HCT116 (cell line): ENCODE results near the gene P2RY12. TPM values are rescaled to one million over a fixed set of nuclear protein-coding genes. Genes with fewer than 3 reads are reported as not detected.
A peak's percentile ranks its signal among the peaks of the same experiment; 100 is the strongest.

ENCODE experiments used
- ATAC-seq: fragments of 200-7000 bp; cut with Tn5 transposase; 2 replicates; pipeline ENCODE4 v1.9.1; 2020; ENCODE audit warnings: mild to moderate bottlenecking, moderate library complexity
- BruUV-seq: library from RNA; stranded (reverse); fragments of 400-500 nt; replicated peaks from 2 replicates; lab custom pipeline; 2021; lab: Mats Ljungman, UMichigan
- CTCF ChIA-PET: fragments of 300-600 bp; sonication (Branson Sonifier 250); formaldehyde crosslinking; loops from one replicate; lab custom pipeline; 2021; ENCODE audit warnings: antibody characterized with exemption; lab: Charles Lee
- POLR2A ChIA-PET: fragments of 300-600, 350-600 bp; sonication (Branson Sonifier 250); formaldehyde crosslinking; loops from one replicate; lab custom pipeline; 2021; ENCODE audit warnings: antibody characterized with exemption; lab: Charles Lee
- RAD21 ChIA-PET, 2 experiments: fragments of 300-600 bp; sonication (Branson Sonifier 250); formaldehyde crosslinking; loops; one replicate each; lab custom pipeline; 2023; ENCODE audit warnings: low total read pairs in 2 of 2; ENCODE audit not compliant: uncharacterized antibody in 2 of 2, unreplicated experiment in 2 of 2, low non-redundant PET in 1 of 2; lab: Charles Lee
- DNase-seq: peaks from one replicate; pipeline ENCODE4 v3.0.0-alpha.2; 2010; ENCODE audit warnings: low read depth, low spot score
- H2AFZ ChIP-seq: fragments of 200-600 bp; shearing (Covaris generic), sonication (generic); 2 replicates; pipeline ENCODE4 v1.6.1; 2017; ENCODE audit warnings: low read depth, mixed run types, mixed read lengths, antibody characterized with exemption, low read length; ENCODE audit not compliant: poor library complexity, severe bottlenecking
- H3K27ac ChIP-seq: 2 replicates; pipeline ENCODE4 v1.5.1; 2012; ENCODE audit warnings: low read depth, low read length
- H3K27me3 ChIP-seq: fragments of 200-600 bp; sonication (generic); 2 replicates; pipeline ENCODE4 v1.6.1; 2016; ENCODE audit warnings: mixed run types, low read length, mixed read lengths; ENCODE audit not compliant: insufficient read depth
- H3K36me3 ChIP-seq, 2 experiments: fragments of 200-500 bp in 1 of 2; fragments of 200-600 bp in 1 of 2; sonication (Bioruptor generic) in 1 of 2; sonication (generic) in 1 of 2; 2 replicates each; pipeline versions ENCODE4 v1.5.1 to v1.6.1; 2014 to 2016; ENCODE audit warnings: low read length in 2 of 2, inconsistent platforms in 1 of 2, mixed read lengths in 1 of 2, mixed run types in 1 of 2; ENCODE audit not compliant: insufficient read depth in 2 of 2, control insufficient read depth in 1 of 2
- H3K4me1 ChIP-seq, 2 experiments: fragments of 200-600 bp in 1 of 2; sonication (generic) in 1 of 2; 2 replicates each; pipeline versions ENCODE4 v1.5.1 to v1.6.1; 2012 to 2017; ENCODE audit warnings: low read length in 2 of 2, inconsistent platforms in 1 of 2, mild to moderate bottlenecking in 1 of 2, mixed read lengths in 1 of 2, mixed run types in 1 of 2, moderate library complexity in 1 of 2; ENCODE audit not compliant: insufficient read depth in 2 of 2, control insufficient read depth in 1 of 2
- H3K4me2 ChIP-seq: fragments of 200-600 bp; sonication (generic); 2 replicates; pipeline ENCODE4 v1.6.1; 2017; ENCODE audit warnings: mixed run types, low read length, mixed read lengths
- H3K4me3 ChIP-seq, 2 experiments: fragments of 200-600 bp in 1 of 2; sonication (generic) in 1 of 2; replicated peaks in 1 of 2; 2 replicates each; pipeline ENCODE4 v1.5.1; 2011 to 2016; ENCODE audit warnings: low read length in 2 of 2, control low read depth in 1 of 2, low read depth in 1 of 2, mild to moderate bottlenecking in 1 of 2, mixed read lengths in 1 of 2, mixed run types in 1 of 2
- H3K79me2 ChIP-seq: fragments of 200-600 bp; sonication (generic); 2 replicates; pipeline ENCODE4 v1.6.1; 2017; ENCODE audit warnings: mild to moderate bottlenecking, mixed run types, low read length, moderate library complexity, mixed read lengths; ENCODE audit not compliant: insufficient read depth
- H3K9ac ChIP-seq: fragments of 200-600 bp; sonication (generic); 2 replicates; pipeline ENCODE4 v1.6.1; 2016; ENCODE audit warnings: low read length, mixed read lengths
- H3K9me2 ChIP-seq: fragments of 200-600 bp; sonication (generic), shearing (Covaris generic); 2 replicates; pipeline ENCODE4 v1.6.1; 2017; ENCODE audit warnings: mixed run types, mild to moderate bottlenecking, moderate library complexity; ENCODE audit not compliant: insufficient read depth
- H3K9me3 ChIP-seq, 2 experiments: fragments of 200-500 bp in 1 of 2; fragments of 200-600 bp in 1 of 2; sonication (Bioruptor generic) in 1 of 2; sonication (generic) in 1 of 2; 2 replicates each; pipeline ENCODE4 v1.6.1; 2014 to 2017; ENCODE audit warnings: low read length in 2 of 2, mixed read lengths in 2 of 2, inconsistent platforms in 1 of 2, low read depth in 1 of 2, mild to moderate bottlenecking in 1 of 2, mixed run types in 1 of 2, moderate library complexity in 1 of 2; ENCODE audit not compliant: control insufficient read depth in 1 of 2, insufficient read depth in 1 of 2
- H4K20me1 ChIP-seq: fragments of 200-600 bp; sonication (generic), shearing (Covaris generic); 2 replicates; pipeline ENCODE4 v1.6.1; 2017; ENCODE audit warnings: mixed run types, mild to moderate bottlenecking, moderate library complexity; ENCODE audit not compliant: insufficient read depth
- CEBPB ChIP-seq: IDR thresholded peaks from 2 replicates; pipeline ENCODE4 v1.6.1; 2012; ENCODE audit warnings: low read depth
- RAD21 ChIP-seq: IDR thresholded peaks from 2 replicates; pipeline ENCODE4 v1.6.1; 2012; ENCODE audit warnings: low read depth, mild to moderate bottlenecking
- intact Hi-C: fragments of 100-400 bp; cut with micrococcal nuclease; formaldehyde crosslinking; loops from 2 replicates; pipeline ENCODE4 v1.10.0; 2022
- total RNA-seq: library from RNA; stranded (reverse); gene quantifications from one replicate; pipeline ENCODE4 v1.2.1, GENCODE V29; 2021; ENCODE audit not compliant: unreplicated experiment
- TF ChIP-seq, protein P1 (sequence below): IDR thresholded peaks from 2 replicates; pipeline ENCODE4 v1.6.1; 2012
- TF ChIP-seq, protein P2 (sequence below), 3 experiments: fragments of 200-600 bp in 1 of 3; sonication (generic) in 1 of 3; IDR thresholded peaks in 2 of 3; conservative IDR thresholded peaks in 1 of 3; 2 replicates each; pipeline ENCODE4 v1.5.1; 2012 to 2017; ENCODE audit warnings: low read depth in 2 of 3, low read length in 2 of 3, antibody characterized with exemption in 1 of 3, borderline replicate concordance in 1 of 3, control low read depth in 1 of 3, mild to moderate bottlenecking in 1 of 3, mixed read lengths in 1 of 3, mixed run types in 1 of 3, moderate library complexity in 1 of 3; ENCODE audit not compliant: insufficient read depth in 1 of 3

Gene P2RY12
- total RNA-seq, 1 experiment from 2014 or later, result not detected

DNA sequence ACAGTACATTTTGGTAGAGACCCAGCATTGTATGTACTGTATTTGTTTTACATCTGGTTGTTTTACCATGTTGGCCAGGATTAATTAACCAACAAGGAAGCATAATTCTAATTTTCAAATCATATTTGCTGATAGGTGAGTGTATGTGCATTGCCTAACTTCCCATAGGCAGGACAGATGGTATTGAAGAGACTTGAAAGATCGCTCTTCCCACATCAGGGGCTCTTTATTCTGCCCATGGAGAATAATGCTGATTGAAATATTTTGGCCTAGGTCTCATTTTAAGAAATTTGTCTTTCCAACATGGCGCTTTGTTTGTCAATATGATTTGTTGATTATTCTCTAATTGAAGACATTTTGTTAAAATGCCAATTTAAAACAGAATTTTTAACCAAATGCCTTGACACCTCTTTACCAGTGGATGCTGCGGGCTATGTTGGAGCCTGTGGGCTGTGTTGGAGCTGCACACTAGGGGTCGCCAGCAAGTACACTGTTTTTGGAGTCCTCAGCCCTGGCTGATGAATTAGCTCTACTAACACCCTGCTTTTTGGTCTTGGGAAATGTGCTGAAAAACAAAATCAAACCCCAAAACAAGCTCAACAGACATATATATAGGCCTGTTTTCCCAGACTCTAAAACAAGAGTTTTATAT lies 5.3 kb downstream of the P2RY12 start:
- intact Hi-C loops, result loop anchor here (5.0 kb wide), 1 partner anchor 458 kb away; no protein-coding TSS in a partner anchor
- H4K20me1 ChIP-seq, result no peaks in the 10 kb centered on the region
- no peaks in the 10 kb centered on the region for H3K4me1 ChIP-seq
- ChIA-PET CTCF (interaction anchor here (1.0 to 1.5 kb wide), 8 partner anchors 9 to 460 kb away, joined by 3 to 7 read pairs (median 3); no protein-coding TSS in a partner anchor), POLR2A (no interaction called here), RAD21 (no interaction called here)
- H3K27ac ChIP-seq, result no peak overlapping the region
- H3K9me2 ChIP-seq, result no peaks in the 10 kb centered on the region
- no peak overlapping the region for H2AFZ ChIP-seq
- no peak overlapping the region for H3K4me2 ChIP-seq
- H3K9ac ChIP-seq, result no peak overlapping the region
- H3K27me3 ChIP-seq, result no peaks in the 10 kb centered on the region
- TF ChIP-seq, protein P1, sequence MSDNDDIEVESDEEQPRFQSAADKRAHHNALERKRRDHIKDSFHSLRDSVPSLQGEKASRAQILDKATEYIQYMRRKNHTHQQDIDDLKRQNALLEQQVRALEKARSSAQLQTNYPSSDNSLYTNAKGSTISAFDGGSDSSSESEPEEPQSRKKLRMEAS, result no peak
- TF ChIP-seq RAD21, result peak; percentile 33; the same call in 1 of the 2 replicates
- TF ChIP-seq, protein P2, sequence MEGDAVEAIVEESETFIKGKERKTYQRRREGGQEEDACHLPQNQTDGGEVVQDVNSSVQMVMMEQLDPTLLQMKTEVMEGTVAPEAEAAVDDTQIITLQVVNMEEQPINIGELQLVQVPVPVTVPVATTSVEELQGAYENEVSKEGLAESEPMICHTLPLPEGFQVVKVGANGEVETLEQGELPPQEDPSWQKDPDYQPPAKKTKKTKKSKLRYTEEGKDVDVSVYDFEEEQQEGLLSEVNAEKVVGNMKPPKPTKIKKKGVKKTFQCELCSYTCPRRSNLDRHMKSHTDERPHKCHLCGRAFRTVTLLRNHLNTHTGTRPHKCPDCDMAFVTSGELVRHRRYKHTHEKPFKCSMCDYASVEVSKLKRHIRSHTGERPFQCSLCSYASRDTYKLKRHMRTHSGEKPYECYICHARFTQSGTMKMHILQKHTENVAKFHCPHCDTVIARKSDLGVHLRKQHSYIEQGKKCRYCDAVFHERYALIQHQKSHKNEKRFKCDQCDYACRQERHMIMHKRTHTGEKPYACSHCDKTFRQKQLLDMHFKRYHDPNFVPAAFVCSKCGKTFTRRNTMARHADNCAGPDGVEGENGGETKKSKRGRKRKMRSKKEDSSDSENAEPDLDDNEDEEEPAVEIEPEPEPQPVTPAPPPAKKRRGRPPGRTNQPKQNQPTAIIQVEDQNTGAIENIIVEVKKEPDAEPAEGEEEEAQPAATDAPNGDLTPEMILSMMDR (IDR thresholded peaks at IDR 0.05 in 2 of 3, conservative IDR thresholded peaks at IDR 0.05 in 1 of 3; ENCODE audit: borderline replicate concordance in 1 of 3, insufficient read depth in 1 of 3, low read depth in 2 of 3, low read length in 2 of 3), result peak; percentile 22 to 83 (median 78); a peak in 4 of 6 replicates
- no peaks in the 10 kb centered on the region for H3K79me2 ChIP-seq
- H3K36me3 ChIP-seq, result no peaks in the 10 kb centered on the region
- H3K9me3 ChIP-seq, result no peaks in the 10 kb centered on the region
- DNase-seq (peak; percentile 10), ATAC-seq (peak; percentile 98)
- H3K4me3 ChIP-seq, result no peak overlapping the region
- BruUV-seq, result no TSS peak

DNA sequence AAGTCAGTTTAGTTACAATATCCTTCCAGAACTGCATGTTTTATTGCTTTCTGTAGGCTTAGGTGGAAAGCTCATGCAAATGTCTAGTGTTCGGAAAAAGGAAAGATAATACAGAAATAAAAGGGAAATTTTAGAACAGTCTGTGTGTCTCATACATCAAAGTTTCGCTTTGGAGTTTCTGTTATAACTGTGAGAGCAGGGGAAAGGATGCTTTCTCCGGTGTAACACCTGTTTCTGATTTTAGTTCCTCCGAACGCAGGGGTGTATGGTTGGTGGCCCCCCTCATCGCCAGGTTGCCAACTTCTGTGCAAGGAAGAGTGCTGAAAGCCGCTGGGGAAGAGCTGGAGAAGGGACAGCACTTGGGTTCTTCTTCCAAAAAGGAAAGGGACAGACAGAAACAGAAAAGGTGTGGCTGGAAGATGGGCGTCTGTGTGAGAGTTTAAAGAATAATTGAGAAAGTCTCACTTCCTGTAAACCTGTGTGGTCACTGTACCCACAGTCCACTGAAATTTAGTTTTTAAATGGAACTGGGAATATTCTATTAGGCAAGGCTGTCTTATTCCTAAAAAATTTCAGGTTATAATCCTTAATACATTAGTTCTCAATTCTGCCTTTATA lies 6.7 kb downstream of the P2RY12 start:
- Histone ChIP-seq H3K4me1 (no peaks in the 10 kb centered on the region), H3K9me3 (no peaks in the 10 kb centered on the region), H3K4me3 (no peak overlapping the region), H3K9ac (no peak overlapping the region), H2AFZ (no peak overlapping the region), H3K27me3 (no peaks in the 10 kb centered on the region), H3K36me3 (no peaks in the 10 kb centered on the region), H4K20me1 (no peaks in the 10 kb centered on the region), H3K27ac (no peak overlapping the region), H3K9me2 (no peaks in the 10 kb centered on the region), H3K4me2 (no peak overlapping the region), H3K79me2 (no peaks in the 10 kb centered on the region)
- ATAC-seq, result no peak
- ChIA-PET POLR2A (no interaction called here), CTCF (interaction anchor here (1.3 kb wide), 1 partner anchor 461 kb away, joined by 4 read pairs; no protein-coding TSS in a partner anchor), RAD21 (no interaction called here)
- intact Hi-C loops, result loop anchor here (5.0 kb wide), 1 partner anchor 459 kb away; no protein-coding TSS in a partner anchor
- no peak for DNase-seq
- no peak for TF ChIP-seq CEBPB
- BruUV-seq, result no TSS peak
